Cardiac fibroblast (primary cell): ENCODE data around the gene LMLN.
"Not testable (repeated sequence)": the region's sequence is repeated elsewhere in the genome, so short reads cannot be mapped to it uniquely, and the experiment has no call there.

Source experiments
- DNase-seq, 2 donors: peaks; one replicate each; pipeline versions ENCODE4 v3.0.0 to v3.0.0-alpha.2; 2010; ENCODE audit warnings: low read depth in 2 of 2
- H3K4me3 ChIP-seq, 2 donors: replicated peaks in 1 of 2; 1 replicate in 1 of 2; 2 replicates in 1 of 2; pipeline ENCODE4 v1.5.1; 2011; ENCODE audit warnings: low read depth in 2 of 2, low read length in 2 of 2, mild to moderate bottlenecking in 2 of 2, moderate library complexity in 1 of 2
- CTCF ChIP-seq: IDR thresholded peaks from one replicate; pipeline ENCODE4 v1.5.1; 2011; ENCODE audit warnings: low read depth, mild to moderate bottlenecking, low read length, inconsistent platforms

Gene LMLN

GRCh38 chr3:198071602-198072287 lies 111.7 kb downstream of the LMLN start:
- DNase-seq: peak; percentile 93 to 99
- TF ChIP-seq CTCF: peak; percentile 39
- no peak overlapping the region for H3K4me3 ChIP-seq

- TF ChIP-seq CTCF: no peak
- H3K4me3 ChIP-seq: no peak overlapping the region
- DNase-seq: no peak
These were observed 116.8 kb downstream of the LMLN start for GRCh38 chr3:198076722-198077308.

GRCh38 chr3:198079771-198080520 lies 119.9 kb downstream of the LMLN start:
- H3K4me3 ChIP-seq: peak overlapping the region; percentile 28 to 38
- TF ChIP-seq CTCF: no peak
- DNase-seq: peak; percentile 5 to 8

GRCh38 chr3:198080521-198081384 lies 120.7 kb downstream of the LMLN start:
- peak overlapping the region; percentile 28 to 38 for H3K4me3 ChIP-seq
- TF ChIP-seq CTCF: peak; percentile 36
- DNase-seq: peak; percentile 64 to 73

GRCh38 chr3:198081421-198081844 lies 121.4 kb downstream of the LMLN start:
- TF ChIP-seq CTCF: no peak

GRCh38 chr3:198082226-198082625 lies 122.2 kb downstream of the LMLN start:
- not testable (repeated sequence) for H3K4me3 ChIP-seq, DNase-seq

More at GRCh38 chr3:198081421-198081844, 121.4 kb downstream of the LMLN start:
- no peak for DNase-seq
- no peak overlapping the region for H3K4me3 ChIP-seq
